Lung (tissue), 12 donors: ENCODE data around the gene SCGB3A2. TPM values are rescaled to one million over a fixed set of nuclear protein-coding genes. Genes with fewer than 3 reads are reported as not detected.

Experiments
- ATAC-seq: fragments of 200-7000 bp; cut with Tn5 transposase; one replicate; pipeline ENCODE4 v1.9.1; 2020; ENCODE audit warnings: moderate number of reproducible peaks; ENCODE audit not compliant: insufficient read depth, low FRiP score
- DNase-seq, 3 donors: peaks; one replicate each; pipeline ENCODE4 v3.0.0-alpha.2; 2013 to 2017
- H3K27ac ChIP-seq, 2 donors: one replicate each; pipeline ENCODE4 v1.5.1; 2013; ENCODE audit warnings: mild to moderate bottlenecking in 2 of 2, moderate library complexity in 2 of 2, control low read depth in 1 of 2, inconsistent platforms in 1 of 2, low read depth in 1 of 2, low read length in 1 of 2
- H3K27me3 ChIP-seq, 3 donors: one replicate each; pipeline ENCODE4 v1.5.1; 2013; ENCODE audit warnings: low read length in 2 of 3; ENCODE audit not compliant: control insufficient read depth in 3 of 3, insufficient read depth in 3 of 3
- H3K36me3 ChIP-seq, 4 donors: one replicate each; pipeline ENCODE4 v1.5.1; 2013; ENCODE audit warnings: low read length in 4 of 4, mild to moderate bottlenecking in 1 of 4, moderate library complexity in 1 of 4; ENCODE audit not compliant: control insufficient read depth in 4 of 4, insufficient read depth in 4 of 4
- H3K4me1 ChIP-seq, 5 donors: one replicate each; pipeline ENCODE4 v1.5.1; 2013; ENCODE audit warnings: low read length in 5 of 5, mild to moderate bottlenecking in 2 of 5, moderate library complexity in 1 of 5; ENCODE audit not compliant: control insufficient read depth in 5 of 5, insufficient read depth in 5 of 5
- H3K4me3 ChIP-seq: one replicate; pipeline ENCODE4 v1.5.1; 2013; ENCODE audit warnings: mild to moderate bottlenecking, control low read depth, moderate library complexity
- H3K9ac ChIP-seq, 2 donors: one replicate each; pipeline ENCODE4 v1.5.1; 2013; ENCODE audit warnings: low read length in 2 of 2, control low read depth in 1 of 2; ENCODE audit not compliant: insufficient read depth in 1 of 2
- H3K9me3 ChIP-seq, 4 donors: one replicate each; pipeline ENCODE4 v1.5.1; 2013; ENCODE audit warnings: low read length in 3 of 4, mild to moderate bottlenecking in 1 of 4, moderate library complexity in 1 of 4; ENCODE audit not compliant: control insufficient read depth in 4 of 4, insufficient read depth in 3 of 4
- CTCF ChIP-seq: IDR thresholded peaks from 2 replicates; pipeline ENCODE4 v1.5.1; 2012; ENCODE audit warnings: mild to moderate bottlenecking; ENCODE audit errors: control extremely low read depth, extremely low read depth
- WGBS, 2 donors: extraction: QIAGEN DNeasy Blood & Tissue Kit; methylation state at CpG; one replicate each; pipeline ENCODE4 v1.1.7; 2013; 5-methylcytosine and 5-hydroxymethylcytosine counted together
- polyA plus RNA-seq, 2 donors: library from polyadenylated mRNA; stranded (reverse); fragments of 200-250 nt; gene quantifications; one replicate each; pipeline ENCODE4 v1.2.1, GENCODE V29; 2013
- total RNA-seq, 2 donors: library from RNA; depleted of rRNA in 1 of 2; stranded (reverse); fragments of >200 nt in 1 of 2; gene quantifications; one replicate each; pipeline ENCODE4 v1.2.1, GENCODE V29; 2014 to 2021
- donor health status: control.
- donor health status: control.
- donor health status: Bipolar disorder and iron deficiency.
- donor health status: healthy.
- donor health status: DM: yes; HTN: yes; CAD: no.

Gene SCGB3A2
- total and polyA plus RNA-seq, 4 donors = 305 to 4,264 (median 1,823) TPM

- H3K27ac ChIP-seq = no peak overlapping the region
- no peak overlapping the region for H3K9ac ChIP-seq
- DNase-seq (no peak), ATAC-seq (no peak)
- no peaks in the 10 kb centered on the region for H3K4me1 ChIP-seq
- WGBS, 2 donors = 90 to 94% methylated on average over 3 of the region's 3 CpGs
- no peak overlapping the region for H3K4me3 ChIP-seq
- H3K36me3 ChIP-seq = no peaks in the 10 kb centered on the region
- H3K27me3 ChIP-seq = no peaks in the 10 kb centered on the region
- no peak for TF ChIP-seq CTCF
- no peaks in the 10 kb centered on the region for H3K9me3 ChIP-seq
These were observed 1.3 kb downstream of the SCGB3A2 start for GRCh38 chr5:147879784-147880183.

GRCh38 chr5:147880487-147880886 is 2.0 kb downstream of the SCGB3A2 start:
- TF ChIP-seq CTCF = no peak
- no peak for ATAC-seq

GRCh38 chr5:147882586-147883313 is 4.2 kb downstream of the SCGB3A2 start:
- Histone ChIP-seq H3K4me3 (no peak overlapping the region), H3K4me1 (no peaks in the 10 kb centered on the region), H3K27ac (no peak overlapping the region), H3K36me3 (no peaks in the 10 kb centered on the region), H3K9me3 (no peaks in the 10 kb centered on the region), H3K9ac (no peak overlapping the region), H3K27me3 (no peaks in the 10 kb centered on the region)
- ATAC-seq = no peak
- 59 to 74% methylated on average over 6 of the region's 6 CpGs for WGBS, 2 donors
- TF ChIP-seq CTCF = no peak
- no peak for DNase-seq

More at GRCh38 chr5:147880487-147880886, 2.0 kb downstream of the SCGB3A2 start:
- H3K27me3 ChIP-seq = no peaks in the 10 kb centered on the region
- no peak overlapping the region for H3K27ac ChIP-seq
- no peaks in the 10 kb centered on the region for H3K9me3 ChIP-seq
- H3K9ac ChIP-seq = no peak overlapping the region
- H3K4me1 ChIP-seq = no peaks in the 10 kb centered on the region
- WGBS, 2 donors = 91 to 94% methylated on average over 2 of the region's 2 CpGs
- no peaks in the 10 kb centered on the region for H3K36me3 ChIP-seq
- H3K4me3 ChIP-seq = no peak overlapping the region
- DNase-seq = no peak
